Ishikawa (cell line): ENCODE data around the gene SZT2.

Experiments
- CEBPB ChIP-seq: IDR thresholded peaks from 2 replicates; pipeline ENCODE4 v1.6.1; 2012
- CREB1 ChIP-seq: IDR thresholded peaks from 2 replicates; pipeline ENCODE4 v1.6.1; 2012; ENCODE audit warnings: low read depth
- EGR1 ChIP-seq: IDR thresholded peaks from 2 replicates; pipeline ENCODE4 v1.6.1; 2012
- EP300 ChIP-seq: IDR thresholded peaks from 2 replicates; pipeline ENCODE4 v1.6.1; 2012; ENCODE audit warnings: borderline replicate concordance
- FOXM1 ChIP-seq: IDR thresholded peaks from 2 replicates; pipeline ENCODE4 v1.6.1; 2012; ENCODE audit warnings: low read depth, borderline replicate concordance
- MAX ChIP-seq: IDR thresholded peaks from 2 replicates; pipeline ENCODE4 v1.6.1; 2012
- NFIC ChIP-seq: IDR thresholded peaks from 2 replicates; pipeline ENCODE4 v1.6.1; 2012
- RAD21 ChIP-seq: IDR thresholded peaks from 2 replicates; pipeline ENCODE4 v1.6.1; 2012; ENCODE audit warnings: low read depth
- TAF1 ChIP-seq: IDR thresholded peaks from 2 replicates; pipeline ENCODE4 v1.6.1; 2012; ENCODE audit warnings: low read depth, mild to moderate bottlenecking
- TCF12 ChIP-seq: IDR thresholded peaks from 2 replicates; pipeline ENCODE4 v1.6.1; 2012; ENCODE audit warnings: low read depth
- TEAD4 ChIP-seq: IDR thresholded peaks from 2 replicates; pipeline ENCODE4 v1.6.1; 2012
- YY1 ChIP-seq: IDR thresholded peaks from 2 replicates; pipeline ENCODE4 v1.6.1; 2012; ENCODE audit warnings: low read depth
- ZBTB7A ChIP-seq: IDR thresholded peaks from 2 replicates; pipeline ENCODE4 v1.6.1; 2012; ENCODE audit warnings: low read depth
- TF ChIP-seq, protein P1 (sequence below): IDR thresholded peaks from 2 replicates; pipeline ENCODE4 v1.6.1; 2012
- TF ChIP-seq, protein P2 (sequence below): IDR thresholded peaks from 2 replicates; pipeline ENCODE4 v1.6.1; 2012; ENCODE audit warnings: low read depth, mild to moderate bottlenecking

SZT2 gene

GRCh38 chr1:43443197-43443946 lies 53.7 kb downstream of the SZT2 start:
- TF ChIP-seq YY1 (no peak), CREB1 (no peak), TAF1 (no peak), CEBPB (no peak), MAX (no peak), EGR1 (no peak), FOXM1 (no peak)
- TF ChIP-seq, protein P1, sequence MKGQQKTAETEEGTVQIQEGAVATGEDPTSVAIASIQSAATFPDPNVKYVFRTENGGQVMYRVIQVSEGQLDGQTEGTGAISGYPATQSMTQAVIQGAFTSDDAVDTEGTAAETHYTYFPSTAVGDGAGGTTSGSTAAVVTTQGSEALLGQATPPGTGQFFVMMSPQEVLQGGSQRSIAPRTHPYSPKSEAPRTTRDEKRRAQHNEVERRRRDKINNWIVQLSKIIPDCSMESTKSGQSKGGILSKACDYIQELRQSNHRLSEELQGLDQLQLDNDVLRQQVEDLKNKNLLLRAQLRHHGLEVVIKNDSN = no peak

GRCh38 chr1:43444151-43444828 lies 54.6 kb downstream of the SZT2 start:
- no peak for TF ChIP-seq TCF12
- no peak for TF ChIP-seq TEAD4
- TF ChIP-seq EP300 = no peak
- no peak for TF ChIP-seq NFIC
- TF ChIP-seq CREB1 = no peak
- TF ChIP-seq EGR1 = no peak
- TF ChIP-seq TAF1 = no peak
- TF ChIP-seq, protein P1 = no peak
- no peak for TF ChIP-seq RAD21
- TF ChIP-seq MAX = no peak
- TF ChIP-seq YY1 = no peak
- TF ChIP-seq, protein P2, sequence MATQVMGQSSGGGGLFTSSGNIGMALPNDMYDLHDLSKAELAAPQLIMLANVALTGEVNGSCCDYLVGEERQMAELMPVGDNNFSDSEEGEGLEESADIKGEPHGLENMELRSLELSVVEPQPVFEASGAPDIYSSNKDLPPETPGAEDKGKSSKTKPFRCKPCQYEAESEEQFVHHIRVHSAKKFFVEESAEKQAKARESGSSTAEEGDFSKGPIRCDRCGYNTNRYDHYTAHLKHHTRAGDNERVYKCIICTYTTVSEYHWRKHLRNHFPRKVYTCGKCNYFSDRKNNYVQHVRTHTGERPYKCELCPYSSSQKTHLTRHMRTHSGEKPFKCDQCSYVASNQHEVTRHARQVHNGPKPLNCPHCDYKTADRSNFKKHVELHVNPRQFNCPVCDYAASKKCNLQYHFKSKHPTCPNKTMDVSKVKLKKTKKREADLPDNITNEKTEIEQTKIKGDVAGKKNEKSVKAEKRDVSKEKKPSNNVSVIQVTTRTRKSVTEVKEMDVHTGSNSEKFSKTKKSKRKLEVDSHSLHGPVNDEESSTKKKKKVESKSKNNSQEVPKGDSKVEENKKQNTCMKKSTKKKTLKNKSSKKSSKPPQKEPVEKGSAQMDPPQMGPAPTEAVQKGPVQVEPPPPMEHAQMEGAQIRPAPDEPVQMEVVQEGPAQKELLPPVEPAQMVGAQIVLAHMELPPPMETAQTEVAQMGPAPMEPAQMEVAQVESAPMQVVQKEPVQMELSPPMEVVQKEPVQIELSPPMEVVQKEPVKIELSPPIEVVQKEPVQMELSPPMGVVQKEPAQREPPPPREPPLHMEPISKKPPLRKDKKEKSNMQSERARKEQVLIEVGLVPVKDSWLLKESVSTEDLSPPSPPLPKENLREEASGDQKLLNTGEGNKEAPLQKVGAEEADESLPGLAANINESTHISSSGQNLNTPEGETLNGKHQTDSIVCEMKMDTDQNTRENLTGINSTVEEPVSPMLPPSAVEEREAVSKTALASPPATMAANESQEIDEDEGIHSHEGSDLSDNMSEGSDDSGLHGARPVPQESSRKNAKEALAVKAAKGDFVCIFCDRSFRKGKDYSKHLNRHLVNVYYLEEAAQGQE = no peak
- TF ChIP-seq ZBTB7A = no peak
- no peak for TF ChIP-seq CEBPB
- TF ChIP-seq FOXM1 = no peak

DNA sequence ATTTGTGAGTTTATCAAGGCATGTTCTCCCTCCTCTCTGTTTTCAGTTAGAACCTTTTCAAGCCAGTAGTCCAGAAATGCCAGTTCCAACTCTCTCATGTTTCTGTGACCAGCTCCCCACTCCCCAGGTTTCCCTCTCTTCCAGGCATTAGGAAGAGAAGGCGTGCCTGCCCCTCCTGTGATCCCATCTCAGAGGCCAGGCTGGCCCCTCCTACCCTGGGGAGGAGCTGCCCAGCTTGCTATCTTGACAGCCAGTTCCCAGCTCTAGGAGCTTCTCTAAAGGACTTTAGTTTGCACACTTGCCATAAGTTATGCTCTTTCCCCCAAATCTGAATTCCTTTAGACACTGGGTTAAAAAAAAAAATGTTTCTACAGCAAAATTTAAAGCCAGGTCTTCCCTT lies 55.1 kb downstream of the SZT2 start:
- TF ChIP-seq EP300 = no peak
- no peak for TF ChIP-seq CREB1
- no peak for TF ChIP-seq FOXM1
- TF ChIP-seq CEBPB = no peak
- no peak for TF ChIP-seq NFIC
- TF ChIP-seq RAD21 = no peak
- no peak for TF ChIP-seq TAF1
- no peak for TF ChIP-seq YY1
- TF ChIP-seq ZBTB7A = no peak
- TF ChIP-seq, protein P2 = no peak
- TF ChIP-seq TEAD4 = no peak
- TF ChIP-seq MAX = no peak

DNA sequence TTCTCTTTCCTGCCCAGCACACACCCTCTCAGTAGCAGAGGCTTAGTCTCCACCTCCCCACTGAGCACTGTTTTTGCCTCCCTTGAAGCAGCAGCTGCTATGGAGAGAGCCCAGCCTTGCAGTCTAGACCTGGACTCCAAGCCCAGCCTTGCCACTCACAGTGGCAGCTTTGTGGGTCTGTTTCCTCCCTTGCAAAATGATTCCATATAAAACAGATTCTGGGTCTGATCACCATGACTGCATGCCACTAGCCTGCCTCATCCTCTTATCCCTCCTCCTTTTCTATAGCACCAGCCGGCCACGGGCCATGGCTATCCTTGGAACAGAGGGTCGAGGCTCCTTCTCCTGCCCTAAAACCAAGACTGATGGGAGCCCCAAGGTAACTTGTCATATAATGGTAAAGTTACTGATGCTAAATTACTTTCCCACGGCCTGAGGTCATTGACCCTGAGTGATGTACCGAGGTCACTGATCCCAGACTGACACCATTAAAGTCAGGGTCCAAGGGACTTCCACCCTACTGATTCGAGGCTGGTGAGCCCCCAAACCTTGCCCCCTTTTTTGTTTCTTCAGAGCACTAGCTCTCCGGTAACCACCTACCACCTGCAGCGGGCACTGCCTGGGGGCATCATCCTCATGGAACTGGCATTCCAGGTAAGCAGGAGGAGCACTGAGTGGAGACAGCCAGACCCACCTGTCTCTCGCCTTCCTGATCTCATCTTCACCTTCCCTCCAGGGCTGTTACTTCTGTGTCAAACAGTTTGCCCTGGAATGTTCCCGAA lies 56.1 kb downstream of the SZT2 start:
- TF ChIP-seq, protein P2 = no peak
- TF ChIP-seq, protein P1 = no peak
- TF ChIP-seq EGR1 (no peak), CEBPB (no peak), MAX (no peak), RAD21 (no peak), CREB1 (no peak), TEAD4 (no peak), TCF12 (no peak), TAF1 (no peak), ZBTB7A (no peak)
